ELR (cell line): ENCODE data around the gene EFCAB9.

Source experiments
- DNase-seq: peaks from one replicate; pipeline ENCODE4 v3.0.0-alpha.2; 2015; ENCODE audit warnings: low read depth

Gene EFCAB9

GRCh38 chr5:172243302-172243701, 49.3 kb downstream of the EFCAB9 start:
- no peak for DNase-seq

DNA sequence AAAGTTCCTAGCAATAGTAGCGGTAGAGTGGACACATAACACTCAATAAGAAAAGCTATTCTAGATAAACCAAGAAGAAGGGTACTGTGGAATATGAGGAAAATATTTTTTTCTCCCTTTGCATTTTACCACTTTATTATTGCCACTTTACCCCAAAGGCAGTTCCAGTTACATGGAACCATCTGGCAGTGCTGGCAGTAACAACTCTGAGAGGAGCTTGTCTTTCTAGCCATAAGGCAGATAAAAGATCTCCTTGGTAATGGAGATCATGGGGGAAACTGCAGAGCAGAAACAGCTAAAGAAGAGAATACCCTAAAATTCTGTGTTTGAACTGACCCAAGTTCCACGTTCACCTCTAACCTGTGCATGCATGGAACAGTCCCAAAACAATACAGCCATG, 51.1 kb downstream of the EFCAB9 start:
- DNase-seq, result no peak

DNA sequence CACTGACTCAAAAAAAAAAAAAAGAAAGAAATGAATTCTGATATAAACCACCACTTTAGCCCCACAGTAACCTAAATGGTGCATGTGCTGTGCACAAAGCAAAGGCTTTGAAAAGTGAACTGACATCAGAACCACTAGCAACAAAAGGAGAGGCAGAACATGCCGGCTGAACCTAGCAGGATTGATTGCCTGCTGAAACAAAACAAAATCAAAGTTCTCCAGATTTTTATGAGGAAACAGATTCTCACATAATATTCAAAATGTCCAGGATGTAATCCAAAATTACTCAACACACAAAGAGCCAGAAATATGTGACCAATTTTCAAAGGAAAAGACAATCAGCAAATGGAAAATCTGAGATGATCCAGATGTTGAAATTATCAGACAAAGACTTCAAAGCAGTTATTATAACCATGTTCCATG, 51.7 kb downstream of the EFCAB9 start:
- DNase-seq, result no peak

DNA sequence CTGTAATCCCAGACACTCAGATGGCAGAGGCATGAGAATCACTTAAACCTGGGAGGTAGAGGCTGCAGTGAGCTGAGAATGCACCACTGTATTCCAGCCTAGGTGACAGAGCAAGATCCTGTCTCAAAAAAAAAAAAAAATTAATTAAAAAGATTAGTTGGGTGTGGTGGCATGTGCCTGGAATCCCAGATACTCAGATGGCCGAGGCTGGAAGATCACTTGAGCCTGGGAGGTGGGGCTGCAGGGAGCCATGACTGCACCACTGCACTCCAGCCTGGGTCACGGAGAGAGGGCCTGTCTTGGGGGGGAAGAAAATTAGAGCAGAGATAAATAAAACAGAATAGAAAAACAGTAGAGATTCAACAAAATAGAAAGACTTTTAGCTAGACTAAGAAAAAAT, 54.7 kb downstream of the EFCAB9 start:
- DNase-seq, result no peak

GRCh38 chr5:172251419-172251818, 57.4 kb downstream of the EFCAB9 start:
- no peak for DNase-seq

DNA sequence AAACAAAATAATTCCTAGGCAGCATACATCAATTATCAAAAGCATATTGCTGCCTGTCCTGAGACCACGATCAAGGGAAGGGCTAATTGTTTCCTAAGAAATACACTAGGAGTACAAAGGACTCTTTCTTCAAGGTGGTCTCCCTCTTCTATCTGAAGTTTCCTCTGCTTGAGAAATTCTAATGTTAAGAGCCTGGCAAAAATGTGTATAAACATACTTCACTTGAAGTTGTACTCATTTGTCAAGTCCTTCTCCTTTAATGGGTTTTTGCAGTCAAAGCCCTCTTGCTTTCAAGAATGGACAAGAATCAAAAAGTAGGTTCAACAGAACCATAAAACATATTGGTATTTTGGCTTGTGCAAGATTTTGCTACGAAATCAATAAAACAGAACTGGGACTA, 58.5 kb downstream of the EFCAB9 start:
- no peak for DNase-seq
